Cardiac fibroblast (primary cell): Measurements from ENCODE around the gene C2orf76.

ENCODE experiments used
- DNase-seq, 2 donors: peaks; one replicate each; pipeline versions ENCODE4 v3.0.0 to v3.0.0-alpha.2; 2010; ENCODE audit warnings: low read depth in 2 of 2
- H3K4me3 ChIP-seq, 2 donors: replicated peaks in 1 of 2; 1 replicate in 1 of 2; 2 replicates in 1 of 2; pipeline ENCODE4 v1.5.1; 2011; ENCODE audit warnings: low read depth in 2 of 2, low read length in 2 of 2, mild to moderate bottlenecking in 2 of 2, moderate library complexity in 1 of 2
- CTCF ChIP-seq: IDR thresholded peaks from one replicate; pipeline ENCODE4 v1.5.1; 2011; ENCODE audit warnings: low read depth, mild to moderate bottlenecking, low read length, inconsistent platforms

Gene C2orf76

GRCh38 chr2:119261493-119262225 lies 105.0 kb downstream of the C2orf76 start:
- H3K4me3 ChIP-seq: no peak overlapping the region
- no peak for DNase-seq
- TF ChIP-seq CTCF: no peak

GRCh38 chr2:119260646-119261492 lies 105.8 kb downstream of the C2orf76 start:
- TF ChIP-seq CTCF: no peak
- DNase-seq: peak in 1 of 2 donors; percentile 24
- H3K4me3 ChIP-seq: no peak overlapping the region

GRCh38 chr2:119259296-119259860 lies 107.3 kb downstream of the C2orf76 start:
- TF ChIP-seq CTCF: no peak
- peak; percentile 13 to 44 for DNase-seq
- no peak overlapping the region for H3K4me3 ChIP-seq

- TF ChIP-seq CTCF: no peak
- no peak overlapping the region for H3K4me3 ChIP-seq
- no peak for DNase-seq
These were observed 109.4 kb downstream of the C2orf76 start for GRCh38 chr2:119257198-119257597.

GRCh38 chr2:119256582-119256921 lies 110.1 kb downstream of the C2orf76 start:
- no peak for DNase-seq
- no peak for TF ChIP-seq CTCF
- no peak overlapping the region for H3K4me3 ChIP-seq

GRCh38 chr2:119255760-119256581 lies 110.7 kb downstream of the C2orf76 start:
- no peak for TF ChIP-seq CTCF
- peak; percentile 91 to 93 for DNase-seq

More at GRCh38 chr2:119255760-119256581, 110.7 kb downstream of the C2orf76 start:
- no peak overlapping the region for H3K4me3 ChIP-seq
